Measurements from ENCODE around the gene RICTOR.
A peak's percentile ranks its signal among the peaks of the same experiment; 100 is the strongest.

RICTOR gene, protein sequence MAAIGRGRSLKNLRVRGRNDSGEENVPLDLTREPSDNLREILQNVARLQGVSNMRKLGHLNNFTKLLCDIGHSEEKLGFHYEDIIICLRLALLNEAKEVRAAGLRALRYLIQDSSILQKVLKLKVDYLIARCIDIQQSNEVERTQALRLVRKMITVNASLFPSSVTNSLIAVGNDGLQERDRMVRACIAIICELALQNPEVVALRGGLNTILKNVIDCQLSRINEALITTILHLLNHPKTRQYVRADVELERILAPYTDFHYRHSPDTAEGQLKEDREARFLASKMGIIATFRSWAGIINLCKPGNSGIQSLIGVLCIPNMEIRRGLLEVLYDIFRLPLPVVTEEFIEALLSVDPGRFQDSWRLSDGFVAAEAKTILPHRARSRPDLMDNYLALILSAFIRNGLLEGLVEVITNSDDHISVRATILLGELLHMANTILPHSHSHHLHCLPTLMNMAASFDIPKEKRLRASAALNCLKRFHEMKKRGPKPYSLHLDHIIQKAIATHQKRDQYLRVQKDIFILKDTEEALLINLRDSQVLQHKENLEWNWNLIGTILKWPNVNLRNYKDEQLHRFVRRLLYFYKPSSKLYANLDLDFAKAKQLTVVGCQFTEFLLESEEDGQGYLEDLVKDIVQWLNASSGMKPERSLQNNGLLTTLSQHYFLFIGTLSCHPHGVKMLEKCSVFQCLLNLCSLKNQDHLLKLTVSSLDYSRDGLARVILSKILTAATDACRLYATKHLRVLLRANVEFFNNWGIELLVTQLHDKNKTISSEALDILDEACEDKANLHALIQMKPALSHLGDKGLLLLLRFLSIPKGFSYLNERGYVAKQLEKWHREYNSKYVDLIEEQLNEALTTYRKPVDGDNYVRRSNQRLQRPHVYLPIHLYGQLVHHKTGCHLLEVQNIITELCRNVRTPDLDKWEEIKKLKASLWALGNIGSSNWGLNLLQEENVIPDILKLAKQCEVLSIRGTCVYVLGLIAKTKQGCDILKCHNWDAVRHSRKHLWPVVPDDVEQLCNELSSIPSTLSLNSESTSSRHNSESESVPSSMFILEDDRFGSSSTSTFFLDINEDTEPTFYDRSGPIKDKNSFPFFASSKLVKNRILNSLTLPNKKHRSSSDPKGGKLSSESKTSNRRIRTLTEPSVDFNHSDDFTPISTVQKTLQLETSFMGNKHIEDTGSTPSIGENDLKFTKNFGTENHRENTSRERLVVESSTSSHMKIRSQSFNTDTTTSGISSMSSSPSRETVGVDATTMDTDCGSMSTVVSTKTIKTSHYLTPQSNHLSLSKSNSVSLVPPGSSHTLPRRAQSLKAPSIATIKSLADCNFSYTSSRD (N-terminal part only)

DNA sequence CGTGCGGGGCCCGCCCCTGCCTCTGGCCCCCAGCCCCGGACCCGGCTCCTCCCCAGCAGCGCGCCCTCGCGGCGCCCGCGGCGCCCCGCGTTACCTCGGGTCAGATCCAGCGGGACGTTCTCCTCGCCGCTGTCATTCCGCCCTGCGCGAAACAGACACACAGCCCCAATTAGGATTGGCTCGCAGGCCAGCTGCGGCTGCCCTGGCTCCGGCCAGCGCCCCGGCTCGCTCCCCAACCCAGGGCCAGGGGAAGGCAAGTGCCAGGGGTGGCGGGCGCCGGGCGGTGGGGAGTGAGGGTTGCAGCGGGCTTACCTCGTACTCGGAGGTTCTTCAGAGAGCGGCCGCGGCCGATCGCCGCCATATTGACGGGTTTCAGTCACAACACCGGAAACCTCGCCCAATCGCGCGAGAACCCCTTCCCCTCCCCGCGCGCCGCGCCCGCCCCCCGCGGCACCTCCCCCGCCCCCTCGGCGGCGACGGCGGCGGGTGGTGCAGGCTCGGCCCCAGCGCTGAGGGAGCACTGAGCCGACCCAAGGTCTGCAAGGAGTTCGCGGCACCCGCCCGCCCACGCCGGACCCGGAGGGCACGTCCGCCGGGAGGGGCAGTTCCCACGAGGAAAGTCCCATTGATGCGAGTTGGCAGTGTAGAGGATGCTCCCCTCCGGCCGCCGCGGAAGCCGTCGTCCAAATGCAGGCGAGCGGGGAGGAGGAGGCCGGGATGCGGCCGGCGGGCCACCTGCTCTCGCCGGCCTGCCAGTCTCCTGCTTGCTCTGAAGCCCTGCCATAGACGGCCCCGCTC, at the start of gene RICTOR:
Gene RICTOR (minus strand): TSS at position 383 of the 798 bp plus-strand sequence. CDS start 22 bp downstream, at position 361.
- peak within 1 kb of the TSS; percentile 89 for H3K4me3 ChIP-seq (ENCODE audit: low read depth, low read length)
- no peaks in the 10 kb centered on the region for H3K27me3 ChIP-seq (ENCODE audit: control insufficient read depth, insufficient read depth, low read length)
- H3K4me1 ChIP-seq (ENCODE audit: control insufficient read depth, insufficient read depth, low read length) = peaks cover 22% of the 10 kb centered on the region
- H3K27ac ChIP-seq (ENCODE audit: low read depth, low read length) = peak within 1 kb of the TSS; percentile 100
- H3K36me3 ChIP-seq (ENCODE audit: control insufficient read depth, insufficient read depth, low read length) = 0 out of 2 replicates have a peak, but pooled peaks cover under 1% of the 10 kb centered on the region
- H3K9me3 ChIP-seq (ENCODE audit: control insufficient read depth, insufficient read depth, low read length) = no peaks in the 10 kb centered on the region
- H3K9ac ChIP-seq (ENCODE audit: low read depth, low read length) = peak within 1 kb of the TSS; percentile 91

DNA sequence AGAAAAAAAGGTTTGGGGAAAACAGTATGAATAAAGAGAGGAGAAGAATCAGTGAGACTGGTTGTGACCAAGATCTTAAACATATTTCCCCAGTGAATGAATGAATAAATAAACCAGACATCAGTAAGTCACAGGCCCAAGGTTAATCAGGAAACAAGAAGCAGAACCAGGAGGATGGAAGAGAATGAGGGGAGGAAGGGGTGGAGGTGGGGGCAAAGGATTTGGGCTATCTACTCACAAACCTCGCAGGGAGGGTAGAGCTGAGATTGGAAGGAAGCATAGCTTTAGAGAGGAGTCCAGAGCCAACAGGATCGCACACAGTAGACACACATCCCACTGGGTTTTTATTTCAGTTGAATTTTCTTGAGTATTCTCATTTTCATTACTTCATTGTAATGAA, 47.7 kb upstream of the RICTOR start:
- no peak overlapping the region for H3K4me3 ChIP-seq (ENCODE audit: low read depth, low read length)
- H3K27ac ChIP-seq (ENCODE audit: low read depth, low read length) = no peak overlapping the region
- H3K36me3 ChIP-seq (ENCODE audit: control insufficient read depth, insufficient read depth, low read length) = no peaks in the 10 kb centered on the region
- no peak overlapping the region for H3K9ac ChIP-seq (ENCODE audit: low read depth, low read length)
- no peaks in the 10 kb centered on the region for H3K4me1 ChIP-seq (ENCODE audit: control insufficient read depth, insufficient read depth, low read length)
- H3K27me3 ChIP-seq (ENCODE audit: control insufficient read depth, insufficient read depth, low read length) = no peaks in the 10 kb centered on the region
- no peaks in the 10 kb centered on the region for H3K9me3 ChIP-seq (ENCODE audit: control insufficient read depth, insufficient read depth, low read length)

DNA sequence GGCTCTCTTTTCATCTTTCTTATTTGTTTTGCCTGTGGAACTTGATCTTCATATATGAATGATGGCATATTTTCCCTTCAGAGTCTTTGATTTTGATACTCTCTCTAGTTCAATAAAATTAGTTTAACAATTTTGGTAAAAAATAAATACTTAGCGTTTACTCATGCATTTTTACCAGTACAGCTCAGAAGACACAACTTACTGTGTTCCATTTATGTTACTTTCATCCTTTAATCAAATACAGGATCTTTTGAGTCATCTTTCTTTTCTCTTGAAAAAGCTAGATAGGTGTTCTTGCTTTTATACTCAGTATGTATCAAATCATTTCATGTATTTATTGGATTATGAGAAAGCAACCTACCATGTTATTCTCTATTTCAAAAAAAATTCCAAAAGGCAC, 47.1 kb upstream of the RICTOR start:
- Histone ChIP-seq H3K27me3 (ENCODE audit: control insufficient read depth, insufficient read depth, low read length) (no peaks in the 10 kb centered on the region), H3K36me3 (ENCODE audit: control insufficient read depth, insufficient read depth, low read length) (no peaks in the 10 kb centered on the region), H3K4me1 (ENCODE audit: control insufficient read depth, insufficient read depth, low read length) (no peaks in the 10 kb centered on the region), H3K9ac (ENCODE audit: low read depth, low read length) (no peak overlapping the region), H3K9me3 (ENCODE audit: control insufficient read depth, insufficient read depth, low read length) (no peaks in the 10 kb centered on the region), H3K4me3 (ENCODE audit: low read depth, low read length) (no peak overlapping the region), H3K27ac (ENCODE audit: low read depth, low read length) (no peak overlapping the region)

DNA sequence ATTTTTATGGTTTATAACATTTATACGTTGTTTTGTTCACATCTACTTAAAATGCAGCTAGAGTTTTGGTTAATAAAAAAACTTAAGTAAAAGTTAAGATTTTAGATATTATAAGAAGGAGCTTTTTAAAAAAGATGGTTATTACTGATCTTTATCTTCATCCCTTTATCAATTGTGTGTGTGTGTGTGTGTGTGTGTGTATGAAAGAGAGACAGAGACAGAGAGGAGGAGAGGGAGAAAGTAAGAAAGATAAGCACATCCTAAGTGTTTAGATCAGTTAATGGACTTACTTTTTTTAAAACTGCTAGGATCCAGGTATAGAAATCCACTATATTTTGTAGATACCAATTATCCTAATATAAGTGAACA, 45.8 kb upstream of the RICTOR start:
- H3K36me3 ChIP-seq (ENCODE audit: control insufficient read depth, insufficient read depth, low read length) = no peaks in the 10 kb centered on the region
- no peaks in the 10 kb centered on the region for H3K27me3 ChIP-seq (ENCODE audit: control insufficient read depth, insufficient read depth, low read length)
- no peak overlapping the region for H3K4me3 ChIP-seq (ENCODE audit: low read depth, low read length)
- H3K4me1 ChIP-seq (ENCODE audit: control insufficient read depth, insufficient read depth, low read length) = no peaks in the 10 kb centered on the region
- H3K9ac ChIP-seq (ENCODE audit: low read depth, low read length) = no peak overlapping the region
- no peaks in the 10 kb centered on the region for H3K9me3 ChIP-seq (ENCODE audit: control insufficient read depth, insufficient read depth, low read length)
- H3K27ac ChIP-seq (ENCODE audit: low read depth, low read length) = no peak overlapping the region

DNA sequence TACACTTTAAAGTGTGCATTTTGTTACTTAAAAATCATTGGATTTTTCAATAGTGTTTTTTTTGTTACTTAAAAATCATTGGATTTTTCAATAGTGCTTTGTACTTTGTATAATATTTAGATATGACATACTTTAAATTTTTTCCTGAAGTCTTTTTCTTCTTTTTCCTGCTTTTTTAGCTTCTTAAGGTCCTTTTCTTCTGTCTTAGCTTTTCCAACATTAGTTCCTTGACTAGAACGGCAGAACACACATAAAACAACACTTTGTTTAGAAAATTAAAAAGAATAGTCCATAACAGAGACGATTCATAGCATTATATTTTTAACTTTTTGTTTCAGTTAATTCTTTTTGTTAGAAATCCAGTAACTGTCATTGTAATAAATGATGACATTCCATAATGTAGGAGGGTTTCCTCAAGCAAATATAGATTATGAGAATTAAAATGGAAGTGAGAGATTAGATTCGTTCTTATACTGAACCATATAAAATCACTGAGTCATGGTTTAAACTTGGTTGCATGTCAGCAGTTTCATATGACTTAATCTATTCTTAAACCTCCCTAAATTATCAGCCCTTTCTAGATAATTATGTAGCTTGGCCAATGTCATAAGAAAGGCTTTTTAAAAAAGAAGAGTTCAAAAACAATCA, 45.3 kb upstream of the RICTOR start:
- no peak overlapping the region for H3K9ac ChIP-seq (ENCODE audit: low read depth, low read length)
- H3K9me3 ChIP-seq (ENCODE audit: control insufficient read depth, insufficient read depth, low read length) = no peaks in the 10 kb centered on the region
- H3K27ac ChIP-seq (ENCODE audit: low read depth, low read length) = no peak overlapping the region
- no peaks in the 10 kb centered on the region for H3K36me3 ChIP-seq (ENCODE audit: control insufficient read depth, insufficient read depth, low read length)
- no peak overlapping the region for H3K4me3 ChIP-seq (ENCODE audit: low read depth, low read length)
- no peaks in the 10 kb centered on the region for H3K27me3 ChIP-seq (ENCODE audit: control insufficient read depth, insufficient read depth, low read length)
- H3K4me1 ChIP-seq (ENCODE audit: control insufficient read depth, insufficient read depth, low read length) = no peaks in the 10 kb centered on the region

DNA sequence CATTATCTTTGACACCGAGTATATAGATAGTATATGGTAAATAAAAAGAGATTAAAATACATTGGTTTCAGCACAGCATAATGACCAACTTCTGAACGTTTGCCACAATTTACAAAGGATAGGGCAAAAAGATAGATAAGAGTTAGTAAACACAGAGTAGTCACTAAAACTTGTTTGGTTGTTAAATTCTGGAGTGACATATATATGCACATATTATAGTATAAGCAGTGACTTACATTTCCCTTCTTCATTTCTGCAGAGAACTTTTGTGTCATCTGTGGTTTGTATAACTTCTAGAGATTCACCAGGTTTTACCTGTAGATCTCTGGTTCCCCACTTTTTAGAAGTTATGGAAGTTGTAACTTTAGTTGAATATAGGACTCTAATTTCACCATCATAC, 44.4 kb upstream of the RICTOR start:
- H3K27me3 ChIP-seq (ENCODE audit: control insufficient read depth, insufficient read depth, low read length) = no peaks in the 10 kb centered on the region
- no peak overlapping the region for H3K4me3 ChIP-seq (ENCODE audit: low read depth, low read length)
- H3K4me1 ChIP-seq (ENCODE audit: control insufficient read depth, insufficient read depth, low read length) = no peaks in the 10 kb centered on the region
- no peaks in the 10 kb centered on the region for H3K9me3 ChIP-seq (ENCODE audit: control insufficient read depth, insufficient read depth, low read length)
- H3K36me3 ChIP-seq (ENCODE audit: control insufficient read depth, insufficient read depth, low read length) = no peaks in the 10 kb centered on the region
- no peak overlapping the region for H3K9ac ChIP-seq (ENCODE audit: low read depth, low read length)
- H3K27ac ChIP-seq (ENCODE audit: low read depth, low read length) = no peak overlapping the region

DNA sequence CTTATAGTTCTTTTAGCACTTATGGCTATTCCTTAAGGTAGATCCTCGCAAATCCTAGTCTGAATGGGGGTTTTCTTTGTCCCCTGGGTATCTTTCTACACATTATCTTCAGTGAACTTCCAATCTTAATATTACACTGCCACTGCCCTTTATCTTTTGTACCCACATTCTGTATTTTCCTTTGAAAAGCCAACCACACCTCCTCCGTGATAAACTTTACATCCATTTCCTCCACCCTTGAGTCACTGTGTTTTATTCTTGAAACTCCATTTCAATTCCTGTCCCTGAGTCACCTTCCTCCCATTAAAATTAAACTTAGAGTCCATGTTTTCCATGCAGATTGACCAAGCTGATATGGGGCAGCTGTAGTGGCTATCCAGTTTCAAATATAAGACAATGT, 43.2 kb upstream of the RICTOR start:
- no peak overlapping the region for H3K9ac ChIP-seq (ENCODE audit: low read depth, low read length)
- no peaks in the 10 kb centered on the region for H3K4me1 ChIP-seq (ENCODE audit: control insufficient read depth, insufficient read depth, low read length)
- H3K36me3 ChIP-seq (ENCODE audit: control insufficient read depth, insufficient read depth, low read length) = no peaks in the 10 kb centered on the region
- no peaks in the 10 kb centered on the region for H3K9me3 ChIP-seq (ENCODE audit: control insufficient read depth, insufficient read depth, low read length)
- H3K27me3 ChIP-seq (ENCODE audit: control insufficient read depth, insufficient read depth, low read length) = no peaks in the 10 kb centered on the region
- no peak overlapping the region for H3K4me3 ChIP-seq (ENCODE audit: low read depth, low read length)
- no peak overlapping the region for H3K27ac ChIP-seq (ENCODE audit: low read depth, low read length)

DNA sequence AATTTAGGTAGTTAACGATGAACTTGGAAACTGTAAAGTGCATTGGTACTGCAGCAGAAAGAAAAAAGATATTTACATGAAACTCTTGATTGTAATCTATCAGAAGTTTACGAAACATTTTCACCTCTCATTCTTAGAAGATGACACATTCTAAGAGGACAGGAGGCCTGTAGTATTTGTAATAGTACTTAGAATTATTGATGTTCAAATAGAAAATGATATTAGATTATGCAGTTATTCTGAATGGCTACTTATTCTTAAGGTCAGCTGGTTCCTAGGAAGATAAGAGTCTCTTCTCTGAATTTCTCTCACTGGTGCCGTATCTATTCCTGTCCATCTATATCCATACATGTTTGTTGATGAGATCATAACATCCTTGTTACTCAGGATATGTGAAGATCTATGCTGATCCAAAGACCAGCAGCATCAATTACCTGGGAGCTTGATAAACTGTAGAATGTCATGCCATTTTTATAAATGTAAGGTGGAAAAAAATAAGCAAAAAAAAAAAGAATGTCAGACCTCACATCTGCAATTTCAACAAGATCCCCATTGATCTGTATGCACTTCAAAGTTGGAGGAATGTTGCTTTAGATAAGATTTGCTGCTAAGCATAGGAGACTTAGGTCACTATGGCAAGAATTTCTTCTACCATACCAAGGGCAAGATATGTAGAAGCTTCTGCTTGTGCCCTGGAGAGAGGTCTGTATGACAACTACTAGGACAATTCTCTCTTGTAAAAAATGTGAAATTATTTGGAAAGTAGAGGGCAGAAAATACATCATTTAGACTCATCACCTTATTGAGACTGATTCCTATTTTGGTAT, 42.4 kb upstream of the RICTOR start:
- Histone ChIP-seq H3K36me3 (ENCODE audit: control insufficient read depth, insufficient read depth, low read length) (no peaks in the 10 kb centered on the region), H3K27ac (ENCODE audit: low read depth, low read length) (no peak overlapping the region), H3K4me3 (ENCODE audit: low read depth, low read length) (no peak overlapping the region)

DNA sequence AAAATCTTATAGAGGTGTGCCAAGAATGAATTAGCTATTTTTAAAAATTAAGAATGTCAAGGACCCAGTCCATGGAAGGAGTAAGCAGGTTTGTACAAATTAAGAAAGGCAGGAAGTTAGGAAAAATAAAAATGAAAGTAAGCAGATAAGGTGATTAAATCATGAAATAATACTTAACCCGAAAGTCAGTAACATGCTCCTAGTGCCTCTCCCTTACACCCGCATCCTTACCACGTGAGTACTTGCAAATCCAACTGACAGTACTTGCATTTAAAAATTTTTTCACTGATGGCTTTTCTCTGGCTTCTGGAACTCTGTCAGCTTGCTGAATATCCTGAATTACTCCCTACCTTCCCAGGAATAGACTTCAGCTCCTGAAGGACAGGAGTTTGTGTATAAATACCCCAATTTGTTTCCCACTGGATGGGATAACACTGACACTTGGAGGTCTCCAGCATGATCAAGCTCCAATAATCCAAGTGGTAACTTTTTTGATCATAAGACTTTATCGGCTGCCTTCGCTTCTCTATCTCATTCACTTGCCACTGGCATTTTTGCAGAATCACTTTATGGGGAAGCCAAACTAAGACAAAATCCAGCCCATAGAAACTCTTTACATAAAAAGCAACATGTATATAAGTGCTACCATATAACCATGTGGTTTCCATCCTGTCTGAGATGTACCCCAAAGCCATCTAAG, 41.6 kb upstream of the RICTOR start:
- Histone ChIP-seq H3K9me3 (ENCODE audit: control insufficient read depth, insufficient read depth, low read length) (no peaks in the 10 kb centered on the region), H3K36me3 (ENCODE audit: control insufficient read depth, insufficient read depth, low read length) (no peaks in the 10 kb centered on the region), H3K4me1 (ENCODE audit: control insufficient read depth, insufficient read depth, low read length) (no peaks in the 10 kb centered on the region), H3K9ac (ENCODE audit: low read depth, low read length) (no peak overlapping the region), H3K27ac (ENCODE audit: low read depth, low read length) (no peak overlapping the region), H3K27me3 (ENCODE audit: control insufficient read depth, insufficient read depth, low read length) (no peaks in the 10 kb centered on the region), H3K4me3 (ENCODE audit: low read depth, low read length) (no peak overlapping the region)

More for the DNA sequence above, 42.4 kb upstream of the RICTOR start:
- no peak overlapping the region for H3K9ac ChIP-seq (ENCODE audit: low read depth, low read length)
- no peaks in the 10 kb centered on the region for H3K4me1 ChIP-seq (ENCODE audit: control insufficient read depth, insufficient read depth, low read length)
- H3K27me3 ChIP-seq (ENCODE audit: control insufficient read depth, insufficient read depth, low read length) = no peaks in the 10 kb centered on the region
- H3K9me3 ChIP-seq (ENCODE audit: control insufficient read depth, insufficient read depth, low read length) = no peaks in the 10 kb centered on the region
